K562 (cell line): ENCODE results near the gene NUDT12. TPM values are rescaled to one million over a fixed set of nuclear protein-coding genes. Genes with fewer than 3 reads are reported as not detected.

ENCODE experiments used
- ATAC-seq: fragments of 200-7000 bp; cut with Tn5 transposase; 3 replicates; pipeline ENCODE4 v1.9.1; 2020; ENCODE audit warnings: moderate library complexity
- BruUV-seq: library from RNA; stranded (reverse); fragments of 400-500 nt; replicated peaks from 2 replicates; lab custom pipeline; 2021; lab: Mats Ljungman, UMichigan
- CTCF ChIA-PET: fragments of 300-600 bp; formaldehyde crosslinking; extraction: SDS; loops from one replicate; lab custom pipeline; 2021; ENCODE audit warnings: low intra/inter-chr PET ratio; lab: Yijun Ruan, JAX
- POLR2A ChIA-PET: fragments of 300-600, 350-650 bp; sonication (Branson Sonifier 250); formaldehyde crosslinking; extraction: SDS; loops from one replicate; lab custom pipeline; 2021; ENCODE audit warnings: antibody characterized with exemption, inconsistent platforms; lab: Yijun Ruan, JAX
- DNase-seq, 4 experiments: peaks; one replicate each; pipeline versions ENCODE4 v3.0.0 to v3.0.0-alpha.2; 2011 to 2018; ENCODE audit warnings: low spot score in 3 of 4, mixed read lengths in 3 of 4; ENCODE audit errors: extremely low read depth in 1 of 4
- FAIRE-seq: peaks from 2 replicates; lab custom pipeline; 2011; peaks lifted over from hg19 to GRCh38; lab: Jason Lieb, UNC
- H2AFZ ChIP-seq: 2 replicates; pipeline ENCODE4 v1.6.0; 2011; ENCODE audit warnings: low read depth, low read length, control low read depth, inconsistent platforms
- H3K27ac ChIP-seq: fragments of 200-600 bp; 3 replicates; pipeline ENCODE4 v1.8.0; 2011; ENCODE audit warnings: low read depth, mild to moderate bottlenecking, control low read depth, inconsistent platforms, low read length, moderate library complexity, mixed read lengths; ENCODE audit errors: extremely low read depth
- H3K27me3 ChIP-seq, 2 experiments: fragments of 300-600 bp in 1 of 2; 2 replicates in 1 of 2; 3 replicates in 1 of 2; pipeline versions ENCODE4 v1.6.0 to v1.8.0; 2011; ENCODE audit warnings: inconsistent platforms in 2 of 2, low read length in 2 of 2, mild to moderate bottlenecking in 1 of 2, mixed read lengths in 1 of 2, moderate library complexity in 1 of 2; ENCODE audit not compliant: control insufficient read depth in 2 of 2, insufficient read depth in 2 of 2
- H3K36me3 ChIP-seq: fragments of 300-600 bp; 3 replicates; pipeline ENCODE4 v1.8.0; 2011; ENCODE audit warnings: mild to moderate bottlenecking, low read length, inconsistent platforms; ENCODE audit not compliant: control insufficient read depth, insufficient read depth
- H3K4me1 ChIP-seq, 2 experiments: fragments of 200-600 bp in 1 of 2; replicated peaks in 1 of 2; 2 replicates in 1 of 2; 3 replicates in 1 of 2; pipeline versions ENCODE4 v1.5.1 to v1.8.0; 2011; ENCODE audit warnings: inconsistent platforms in 2 of 2, low read length in 2 of 2, mild to moderate bottlenecking in 1 of 2, mixed read lengths in 1 of 2, moderate library complexity in 1 of 2; ENCODE audit not compliant: control insufficient read depth in 2 of 2, insufficient read depth in 2 of 2
- H3K4me2 ChIP-seq: 2 replicates; pipeline ENCODE4 v1.6.1; 2011; ENCODE audit warnings: low read length, control low read depth, inconsistent platforms, mixed read lengths; ENCODE audit not compliant: insufficient read depth
- H3K4me3 ChIP-seq: fragments of 200-600 bp; sonication (generic), shearing (Covaris generic); 2 replicates; pipeline ENCODE4 v1.5.1; 2016; ENCODE audit warnings: control low read depth, inconsistent platforms
- H3K79me2 ChIP-seq: fragments of 200-600 bp; 3 replicates; pipeline ENCODE4 v1.8.0; 2011; ENCODE audit warnings: low read length, inconsistent platforms; ENCODE audit not compliant: control insufficient read depth, insufficient read depth
- H3K9ac ChIP-seq, 2 experiments: 2 replicates each; pipeline versions ENCODE4 v1.6.0 to v1.6.1; 2011; ENCODE audit warnings: low read depth in 2 of 2, low read length in 2 of 2, control low read depth in 1 of 2, inconsistent platforms in 1 of 2, mild to moderate bottlenecking in 1 of 2, mixed read lengths in 1 of 2; ENCODE audit not compliant: insufficient read depth in 1 of 2
- H3K9me1 ChIP-seq: one replicate; pipeline ENCODE4 v1.6.0; 2011; ENCODE audit warnings: inconsistent platforms, mild to moderate bottlenecking, low read length, moderate library complexity; ENCODE audit not compliant: control insufficient read depth, insufficient read depth
- H3K9me3 ChIP-seq: replicated peaks from 2 replicates; pipeline ENCODE4 v1.5.1; 2011; ENCODE audit warnings: low read depth, low read length, inconsistent platforms; ENCODE audit not compliant: control insufficient read depth, insufficient read depth
- H4K20me1 ChIP-seq: replicated peaks from 2 replicates; pipeline ENCODE4 v1.6.1; 2011; ENCODE audit warnings: low read length, inconsistent platforms, mixed read lengths; ENCODE audit not compliant: control insufficient read depth, insufficient read depth
- DEAF1 ChIP-seq: fragments of 450-650 bp; formaldehyde crosslinking; IDR thresholded peaks from 2 replicates; pipeline ENCODE4 v1.4.0; 2020; ENCODE audit warnings: mild to moderate bottlenecking, moderate library complexity
- HMBOX1 ChIP-seq: sonication (generic); IDR thresholded peaks from 2 replicates; pipeline ENCODE4 v1.6.1; 2016
- NR2C1 ChIP-seq, 2 experiments: fragments of 450-650 bp; IDR thresholded peaks; 2 replicates each; pipeline ENCODE4 v1.6.1; 2017; ENCODE audit warnings: mild to moderate bottlenecking in 2 of 2, antibody characterized with exemption in 1 of 2, inconsistent platforms in 1 of 2, missing compliant biosample characterization in 1 of 2, missing genetic modification characterization in 1 of 2
- ZNF395 ChIP-seq: fragments of 200-800 bp; sonication (Bioruptor generic); IDR thresholded peaks from 2 replicates; pipeline ENCODE4 v1.6.1; 2017; ENCODE audit warnings: missing genetic modification characterization, missing compliant biosample characterization
- WGBS: fragments of 100-300 bp; shearing (Covaris generic); methylation state at CpG from one replicate; pipeline ENCODE4 v1.1.6; 2016; ENCODE audit warnings: low coverage, mixed read lengths; ENCODE audit not compliant: insufficient coverage; ENCODE audit errors: missing lambda C conversion rate; 5-methylcytosine and 5-hydroxymethylcytosine counted together
- in situ Hi-C: fragments of 300-500 bp; cut with MboI; formaldehyde crosslinking; loops from 4 replicates; pipeline ENCODE4 v1.15.0; 2018; ENCODE audit warnings: inconsistent platforms, mixed read lengths
- intact Hi-C: fragments of 100-400 bp; cut with micrococcal nuclease; formaldehyde crosslinking; loops from 2 replicates; pipeline ENCODE4 v1.14.2; 2022
- polyA plus RNA-seq, 8 experiments: library from polyadenylated mRNA; depleted of rRNA in 4 of 8; stranded (reverse) in 5 of 8; unstranded in 3 of 8; fragments of >200 nt; fragmentation: Nextera tagmentation in 2 of 8; fragmentation: Illumina TruSeq in 1 of 8; extraction: Ambion mirVana in 2 of 8; extraction: Trizol in 1 of 8; gene quantifications; 2 replicates each; pipeline versions ENCODE4 v1.2.1 to v1.2.3, GENCODE V29; 2011 to 2014; ENCODE audit warnings: inconsistent platforms in 1 of 8, missing spikeins in 1 of 8
- total RNA-seq, 7 experiments: library from RNA; depleted of rRNA in 6 of 7; stranded (reverse); fragments of >200 nt in 6 of 7; fragmentation: Illumina TruSeq in 2 of 7; extraction: Trizol in 2 of 7; gene quantifications; 2 replicates each; pipeline versions ENCODE4 v1.2.1 to v1.2.3, GENCODE V29; 2011 to 2021; ENCODE audit warnings: low replicate concordance in 1 of 7

NUDT12 gene
- total and polyA plus RNA-seq, 9 of the 15 experiments (the other 6 are each of a cell fraction or from before 2014, with no cell fraction given) = 10.9 to 27.2 (median 18.5) TPM

GRCh38 chr5:103526164-103526915 lies 36.2 kb downstream of the NUDT12 start (continued):
- TF ChIP-seq ZNF395 (CRISPR knock-in tag) (no peak), HMBOX1 (peak; percentile 82)

- ChIA-PET CTCF (no interaction called here), POLR2A (no interaction called here)
- no TSS peak for BruUV-seq
- no peak for FAIRE-seq
- WGBS = 0% methylated on average over 1 of the region's 1 CpG
- Histone ChIP-seq H3K4me2 (no peak overlapping the region), H3K79me2 (no peaks in the 10 kb centered on the region), H2AFZ (no peak overlapping the region), H3K4me1 (peaks cover 0 to 2% of the 10 kb centered on the region in 2 experiments; a peak in 2 of 5 replicates), H3K9ac (no peak overlapping the region), H3K9me1 (no peaks in the 10 kb centered on the region), H3K9me3 (no peaks in the 10 kb centered on the region), H3K27me3 (no peaks in the 10 kb centered on the region), H3K27ac (no peak overlapping the region), H3K4me3 (no peak overlapping the region), H3K36me3 (no peaks in the 10 kb centered on the region), H4K20me1 (no peaks in the 10 kb centered on the region)
- in situ Hi-C loops = no loop called here
- intact Hi-C loops = no loop called here
- no peak for DNase-seq
- no peak for TF ChIP-seq NR2C1 (IDR thresholded peaks at IDR 0.05)
- TF ChIP-seq NR2C1 (tag; IDR thresholded peaks at IDR 0.05) = peak; percentile 19; the same call in 1 of the 2 replicates
- no peak for TF ChIP-seq DEAF1
- no peak for ATAC-seq
Observed at GRCh38 chr5:103525361-103525760, 37.2 kb downstream of the NUDT12 start.
